IMR-90 (cell line): Measurements from ENCODE around the gene IGSF9B. TPM values are rescaled to one million over a fixed set of nuclear protein-coding genes. Genes with fewer than 3 reads are reported as not detected.

Source experiments
- ATAC-seq: fragments of 200-7000 bp; cut with Tn5 transposase; 2 replicates; pipeline ENCODE4 v1.9.1; 2020; ENCODE audit warnings: low read depth, mild to moderate bottlenecking, moderate library complexity
- BruUV-seq: library from RNA; stranded (reverse); fragments of 400-500 nt; replicated peaks from 2 replicates; lab custom pipeline; 2021; lab: Mats Ljungman, UMichigan
- CTCF ChIA-PET: fragments of 300-600 bp; formaldehyde crosslinking; extraction: SDS; loops from one replicate; lab custom pipeline; 2021; ENCODE audit warnings: antibody characterized with exemption; lab: Yijun Ruan, JAX
- POLR2A ChIA-PET: fragments of 300-600 bp; sonication (Branson Sonifier 250); formaldehyde crosslinking; loops from one replicate; lab custom pipeline; 2022; ENCODE audit warnings: antibody characterized with exemption; ENCODE audit not compliant: unreplicated experiment; lab: Charles Lee
- DNase-seq: peaks from one replicate; pipeline ENCODE4 v3.0.0; 2013
- H2AFZ ChIP-seq: replicated peaks from 2 replicates; pipeline ENCODE3; 2013; ENCODE audit warnings: low read length, mild to moderate bottlenecking; ENCODE audit not compliant: poor library complexity
- H2AK5ac ChIP-seq: 2 replicates; pipeline ENCODE4 v1.6.1; 2013; ENCODE audit warnings: low read depth, low read length, inconsistent platforms
- H2AK9ac ChIP-seq: replicated peaks from 2 replicates; pipeline ENCODE3; 2013; ENCODE audit warnings: mild to moderate bottlenecking, low read depth, low read length, moderate library complexity; ENCODE audit not compliant: poor library complexity
- H2BK120ac ChIP-seq: 2 replicates; pipeline ENCODE4 v1.6.1; 2013; ENCODE audit warnings: low read depth, low read length, inconsistent platforms
- H2BK15ac ChIP-seq: 3 replicates; pipeline ENCODE4 v1.6.1; 2013; ENCODE audit warnings: low read depth, low read length, inconsistent platforms
- H2BK20ac ChIP-seq: 2 replicates; pipeline ENCODE4 v1.6.1; 2013; ENCODE audit warnings: low read depth, mild to moderate bottlenecking, inconsistent platforms, low read length, moderate library complexity
- H2BK5ac ChIP-seq: 2 replicates; pipeline ENCODE4 v1.6.1; 2013; ENCODE audit warnings: mild to moderate bottlenecking, low read depth, low read length, inconsistent platforms; ENCODE audit not compliant: poor library complexity, severe bottlenecking
- H3K14ac ChIP-seq: replicated peaks from 2 replicates; pipeline ENCODE4 v1.6.1; 2013; ENCODE audit warnings: low read depth, low read length, inconsistent platforms
- H3K18ac ChIP-seq: 2 replicates; pipeline ENCODE4 v1.6.1; 2013; ENCODE audit warnings: low read depth, low read length, control low read depth
- H3K23ac ChIP-seq: 2 replicates; pipeline ENCODE4 v1.6.1; 2013; ENCODE audit warnings: low read depth, low read length, inconsistent platforms
- H3K27ac ChIP-seq: 2 replicates; pipeline ENCODE4 v1.5.1; 2013; ENCODE audit warnings: mild to moderate bottlenecking, control low read depth, low read length; ENCODE audit not compliant: insufficient read depth
- H3K27me3 ChIP-seq: 2 replicates; pipeline ENCODE4 v1.6.1; 2013; ENCODE audit warnings: low read length; ENCODE audit not compliant: control insufficient read depth, insufficient read depth
- H3K36me3 ChIP-seq: 2 replicates; pipeline ENCODE4 v1.6.1; 2013; ENCODE audit warnings: low read length, mixed read lengths; ENCODE audit not compliant: control insufficient read depth, insufficient read depth
- H3K4ac ChIP-seq: 2 replicates; pipeline ENCODE4 v1.6.1; 2013; ENCODE audit warnings: low read depth, low read length, inconsistent platforms
- H3K4me1 ChIP-seq: 2 replicates; pipeline ENCODE4 v1.6.1; 2013; ENCODE audit warnings: low read length, mixed read lengths; ENCODE audit not compliant: control insufficient read depth, insufficient read depth
- H3K4me2 ChIP-seq: 2 replicates; pipeline ENCODE4 v1.6.1; 2013; ENCODE audit warnings: low read depth, mild to moderate bottlenecking, control low read depth, low read length, moderate library complexity
- H3K4me3 ChIP-seq: 2 replicates; pipeline ENCODE4 v1.5.1; 2013; ENCODE audit warnings: low read depth, mild to moderate bottlenecking, control low read depth, low read length, moderate library complexity; ENCODE audit not compliant: insufficient read depth
- H3K56ac ChIP-seq: 2 replicates; pipeline ENCODE4 v1.6.1; 2013; ENCODE audit warnings: low read length, inconsistent platforms; ENCODE audit not compliant: insufficient read depth; ENCODE audit errors: extremely low read depth
- H3K79me1 ChIP-seq, 2 experiments: 2 replicates each; pipeline ENCODE4 v1.6.1; 2013; ENCODE audit warnings: low read length in 2 of 2, inconsistent platforms in 1 of 2, low read depth in 1 of 2
- H3K9ac ChIP-seq: 2 replicates; pipeline ENCODE4 v1.6.1; 2013; ENCODE audit warnings: low read depth, low read length, control low read depth
- H3K9me1 ChIP-seq: 2 replicates; pipeline ENCODE4 v1.6.1; 2013; ENCODE audit warnings: low read length, inconsistent platforms; ENCODE audit not compliant: insufficient read depth
- H3K9me3 ChIP-seq: 2 replicates; pipeline ENCODE4 v1.6.1; 2013; ENCODE audit warnings: low read length; ENCODE audit not compliant: control insufficient read depth, insufficient read depth
- H4K20me1 ChIP-seq: 2 replicates; pipeline ENCODE4 v1.6.1; 2013; ENCODE audit warnings: low read length, inconsistent platforms; ENCODE audit not compliant: insufficient read depth
- H4K5ac ChIP-seq: 2 replicates; pipeline ENCODE4 v1.6.1; 2013; ENCODE audit warnings: mild to moderate bottlenecking, low read depth, low read length, control low read depth
- H4K8ac ChIP-seq, 2 experiments: 2 replicates each; pipeline ENCODE4 v1.6.1; 2013; ENCODE audit warnings: low read depth in 2 of 2, low read length in 2 of 2, control low read depth in 1 of 2, inconsistent platforms in 1 of 2
- H4K91ac ChIP-seq: 2 replicates; pipeline ENCODE4 v1.6.1; 2013; ENCODE audit warnings: low read depth, low read length, inconsistent platforms; ENCODE audit not compliant: insufficient read depth
- BHLHE40 ChIP-seq: fragments of 150-350 bp; IDR thresholded peaks from 2 replicates; pipeline ENCODE4 v1.6.1; 2016; ENCODE audit warnings: mild to moderate bottlenecking, low read depth, low read length
- CEBPB ChIP-seq: IDR thresholded peaks from 2 replicates; pipeline ENCODE4 v1.6.1; 2012; ENCODE audit warnings: low read depth, low read length, improper control_type of control experiment
- CHD1 ChIP-seq: IDR thresholded peaks from 2 replicates; pipeline ENCODE4 v1.6.1; 2012; ENCODE audit warnings: low read depth, low read length, improper control_type of control experiment
- FOS ChIP-seq: fragments of 150-350 bp; IDR thresholded peaks from 2 replicates; pipeline ENCODE4 v1.6.1; 2016; ENCODE audit warnings: low read depth, low read length
- MAFK ChIP-seq: IDR thresholded peaks from 2 replicates; pipeline ENCODE4 v1.6.1; 2012; ENCODE audit warnings: low read depth, low read length, improper control_type of control experiment
- MAZ ChIP-seq: IDR thresholded peaks from 2 replicates; pipeline ENCODE4 v1.6.1; 2012; ENCODE audit warnings: low read depth, mild to moderate bottlenecking, low read length, improper control_type of control experiment, moderate library complexity, borderline replicate concordance
- MXI1 ChIP-seq: IDR thresholded peaks from 2 replicates; pipeline ENCODE4 v1.6.1; 2012; ENCODE audit warnings: low read depth, mild to moderate bottlenecking, low read length, moderate library complexity, borderline replicate concordance
- NFE2L2 ChIP-seq: fragments of 150-350 bp; IDR thresholded peaks from 2 replicates; pipeline ENCODE4 v1.6.1; 2016; ENCODE audit warnings: low read depth, mild to moderate bottlenecking, low read length
- POLR2A ChIP-seq: IDR thresholded peaks from 2 replicates; pipeline ENCODE4 v1.6.1; 2012; ENCODE audit warnings: mild to moderate bottlenecking, low read depth, low read length
- RAD21 ChIP-seq: IDR thresholded peaks from 2 replicates; pipeline ENCODE4 v1.6.1; 2012; ENCODE audit warnings: low read length, improper control_type of control experiment
- RCOR1 ChIP-seq: IDR thresholded peaks from 2 replicates; pipeline ENCODE4 v1.6.1; 2012; ENCODE audit warnings: mild to moderate bottlenecking, low read length, improper control_type of control experiment; ENCODE audit not compliant: insufficient replicate concordance
- RFX5 ChIP-seq: IDR thresholded peaks from 2 replicates; pipeline ENCODE4 v1.8.0; 2012; ENCODE audit warnings: low read depth, mild to moderate bottlenecking, low read length, moderate library complexity
- SMC3 ChIP-seq: fragments of 150-350 bp; IDR thresholded peaks from 2 replicates; pipeline ENCODE4 v1.6.1; 2016; ENCODE audit warnings: low read depth, mild to moderate bottlenecking, antibody characterized with exemption, low read length, moderate library complexity
- WGBS, 2 experiments: methylation state at CpG; one replicate each; pipeline versions ENCODE4 v1.1.5 to v1.1.7; 2013; ENCODE audit warnings: missing lambda C conversion rate in 2 of 2; ENCODE audit not compliant: insufficient read length in 1 of 2; ENCODE audit errors: extremely low coverage in 2 of 2; 5-methylcytosine and 5-hydroxymethylcytosine counted together
- dilution Hi-C: fragments of 300-500 bp; cut with HindIII; formaldehyde crosslinking; loops from one replicate; pipeline ENCODE4 v1.14.3; 2018; ENCODE audit warnings: low sequenced_read_pairs; ENCODE audit not compliant: unreplicated experiment
- in situ Hi-C: fragments of 300-500 bp; cut with MboI; formaldehyde crosslinking; loops from 3 replicates; pipeline ENCODE4 v1.14.3; 2019; ENCODE audit warnings: low sequenced_read_pairs, inconsistent platforms, mixed read lengths
- intact Hi-C: fragments of 100-400 bp; cut with micrococcal nuclease; formaldehyde crosslinking; loops from 2 replicates; pipeline ENCODE4 v1.10.0; 2022
- polyA plus RNA-seq, 3 experiments: library from polyadenylated mRNA; depleted of rRNA; stranded (reverse); fragments of >200 nt; gene quantifications; 2 replicates each; pipeline ENCODE4 v1.2.3, GENCODE V29; 2012; ENCODE audit warnings: low replicate concordance in 1 of 3
- total RNA-seq: library from RNA; depleted of rRNA; stranded (reverse); fragments of >200 nt; gene quantifications from 2 replicates; pipeline ENCODE4 v1.2.3, GENCODE V29; 2012
- TF ChIP-seq, protein P1 (sequence below): fragments of 150-350 bp; IDR thresholded peaks from 2 replicates; pipeline ENCODE4 v1.6.1; 2017; ENCODE audit warnings: mild to moderate bottlenecking, antibody characterized with exemption, low read length, low read depth
- TF ChIP-seq, protein P2 (sequence below): fragments of 150-350 bp; IDR thresholded peaks from 2 replicates; pipeline ENCODE4 v1.6.1; 2016; ENCODE audit warnings: low read depth, mild to moderate bottlenecking, low read length, moderate library complexity, borderline replicate concordance
- TF ChIP-seq, protein P3 (sequence below): conservative IDR thresholded peaks from 2 replicates; pipeline ENCODE4 v1.5.1; 2012; ENCODE audit warnings: mild to moderate bottlenecking, low read depth, low read length, improper control_type of control experiment

IGSF9B gene
- total and polyA plus RNA-seq, 2 of the 4 experiments (the other 2 are of a cell fraction) = under 0.01 to 0.10 TPM

DNA sequence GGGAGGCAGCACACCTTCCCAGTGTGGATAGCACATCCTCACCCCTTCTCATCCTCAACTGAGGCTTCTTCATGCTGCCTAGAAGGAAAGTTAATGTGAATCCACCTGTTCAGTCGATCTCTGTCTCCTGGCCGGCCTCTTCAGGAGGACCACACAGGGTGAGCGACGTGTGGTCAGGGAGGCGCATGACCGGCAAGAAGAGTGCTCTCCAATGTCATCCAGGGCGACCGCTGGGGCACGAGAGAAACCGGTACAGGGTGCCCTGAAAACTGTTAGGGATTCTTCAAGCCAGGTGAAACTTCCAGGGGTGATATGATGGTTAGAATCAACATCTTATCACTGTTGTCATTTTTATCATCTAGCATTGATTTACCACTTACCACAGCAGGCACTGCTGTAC is 43.0 kb downstream of the IGSF9B start:
- intact Hi-C loops (no loop called here), in situ Hi-C loops (no loop called here), dilution Hi-C loops (no loop called here)
- POLR2A ChIA-PET = no interaction called here
- Histone ChIP-seq H3K4me1 (no peaks in the 10 kb centered on the region), H2BK120ac (no peak overlapping the region), H2BK15ac (no peak overlapping the region), H3K9me1 (no peaks in the 10 kb centered on the region), H4K8ac (no peak overlapping the region), H3K23ac (no peak overlapping the region), H2AK5ac (no peak overlapping the region), H3K9me3 (peaks cover 3% of the 10 kb centered on the region; the same call in 1 of the 2 replicates), H3K36me3 (no peaks in the 10 kb centered on the region), H4K91ac (no peak overlapping the region), H2AFZ (no peak overlapping the region), H3K27me3 (peaks cover 5% of the 10 kb centered on the region), H3K27ac (no peak overlapping the region), H4K20me1 (no peaks in the 10 kb centered on the region), H3K56ac (no peak overlapping the region), H3K18ac (no peak overlapping the region), H4K5ac (no peak overlapping the region), H2AK9ac (no peak overlapping the region), H3K4me2 (no peak overlapping the region), H3K9ac (no peak overlapping the region), H2BK20ac (no peak overlapping the region), H3K79me1 (no peaks in the 10 kb centered on the region), H2BK5ac (no peak overlapping the region), H3K4ac (no peak overlapping the region), H3K4me3 (no peak overlapping the region), H3K14ac (no peak overlapping the region)
- ATAC-seq (no peak), DNase-seq (no peak)
- TF ChIP-seq BHLHE40 (no peak), SMC3 (no peak), RFX5 (no peak), FOS (no peak), CHD1 (no peak), CEBPB (no peak), MAZ (no peak), RAD21 (no peak), RCOR1 (no peak), POLR2A (no peak), MAFK (no peak), NFE2L2 (no peak), MXI1 (no peak)
- TF ChIP-seq, protein P1, sequence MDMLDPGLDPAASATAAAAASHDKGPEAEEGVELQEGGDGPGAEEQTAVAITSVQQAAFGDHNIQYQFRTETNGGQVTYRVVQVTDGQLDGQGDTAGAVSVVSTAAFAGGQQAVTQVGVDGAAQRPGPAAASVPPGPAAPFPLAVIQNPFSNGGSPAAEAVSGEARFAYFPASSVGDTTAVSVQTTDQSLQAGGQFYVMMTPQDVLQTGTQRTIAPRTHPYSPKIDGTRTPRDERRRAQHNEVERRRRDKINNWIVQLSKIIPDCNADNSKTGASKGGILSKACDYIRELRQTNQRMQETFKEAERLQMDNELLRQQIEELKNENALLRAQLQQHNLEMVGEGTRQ = no peak
- TF ChIP-seq, protein P2, sequence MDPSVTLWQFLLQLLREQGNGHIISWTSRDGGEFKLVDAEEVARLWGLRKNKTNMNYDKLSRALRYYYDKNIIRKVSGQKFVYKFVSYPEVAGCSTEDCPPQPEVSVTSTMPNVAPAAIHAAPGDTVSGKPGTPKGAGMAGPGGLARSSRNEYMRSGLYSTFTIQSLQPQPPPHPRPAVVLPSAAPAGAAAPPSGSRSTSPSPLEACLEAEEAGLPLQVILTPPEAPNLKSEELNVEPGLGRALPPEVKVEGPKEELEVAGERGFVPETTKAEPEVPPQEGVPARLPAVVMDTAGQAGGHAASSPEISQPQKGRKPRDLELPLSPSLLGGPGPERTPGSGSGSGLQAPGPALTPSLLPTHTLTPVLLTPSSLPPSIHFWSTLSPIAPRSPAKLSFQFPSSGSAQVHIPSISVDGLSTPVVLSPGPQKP = no peak
- TF ChIP-seq, protein P3, sequence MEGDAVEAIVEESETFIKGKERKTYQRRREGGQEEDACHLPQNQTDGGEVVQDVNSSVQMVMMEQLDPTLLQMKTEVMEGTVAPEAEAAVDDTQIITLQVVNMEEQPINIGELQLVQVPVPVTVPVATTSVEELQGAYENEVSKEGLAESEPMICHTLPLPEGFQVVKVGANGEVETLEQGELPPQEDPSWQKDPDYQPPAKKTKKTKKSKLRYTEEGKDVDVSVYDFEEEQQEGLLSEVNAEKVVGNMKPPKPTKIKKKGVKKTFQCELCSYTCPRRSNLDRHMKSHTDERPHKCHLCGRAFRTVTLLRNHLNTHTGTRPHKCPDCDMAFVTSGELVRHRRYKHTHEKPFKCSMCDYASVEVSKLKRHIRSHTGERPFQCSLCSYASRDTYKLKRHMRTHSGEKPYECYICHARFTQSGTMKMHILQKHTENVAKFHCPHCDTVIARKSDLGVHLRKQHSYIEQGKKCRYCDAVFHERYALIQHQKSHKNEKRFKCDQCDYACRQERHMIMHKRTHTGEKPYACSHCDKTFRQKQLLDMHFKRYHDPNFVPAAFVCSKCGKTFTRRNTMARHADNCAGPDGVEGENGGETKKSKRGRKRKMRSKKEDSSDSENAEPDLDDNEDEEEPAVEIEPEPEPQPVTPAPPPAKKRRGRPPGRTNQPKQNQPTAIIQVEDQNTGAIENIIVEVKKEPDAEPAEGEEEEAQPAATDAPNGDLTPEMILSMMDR = no peak
- CTCF ChIA-PET = no interaction called here
- WGBS, 2 experiments = 67% methylated on average over 1 of the region's 10 CpGs; no CpG with 5 or more reads in 1 of the 2 experiments
- BruUV-seq = no TSS peak
